Liver (tissue), 9 donors: ENCODE data around the gene FOXK1. TPM values are rescaled to one million over a fixed set of nuclear protein-coding genes. Genes with fewer than 3 reads are reported as not detected.
A peak's percentile ranks its signal among the peaks of the same experiment; 100 is the strongest.

Experiments used
- DNase-seq: peaks from one replicate; pipeline ENCODE4 v3.0.0-alpha.2; 2017; ENCODE audit warnings: low spot score
- H3K27ac ChIP-seq, 2 donors: one replicate each; pipeline ENCODE4 v1.7.0; 2013; ENCODE audit warnings: inconsistent platforms in 2 of 2, low read length in 2 of 2, control low read depth in 1 of 2, low read depth in 1 of 2, mild to moderate bottlenecking in 1 of 2
- H3K27me3 ChIP-seq, 4 donors: one replicate each; pipeline versions ENCODE4 v1.6.1 to v1.7.0; 2013; ENCODE audit warnings: low read length in 3 of 4, inconsistent platforms in 1 of 4, mild to moderate bottlenecking in 1 of 4, moderate library complexity in 1 of 4; ENCODE audit not compliant: control insufficient read depth in 4 of 4, insufficient read depth in 4 of 4
- H3K36me3 ChIP-seq, 4 donors: one replicate each; pipeline versions ENCODE4 v1.6.1 to v1.7.0; 2013; ENCODE audit warnings: low read length in 3 of 4, mild to moderate bottlenecking in 3 of 4, low read depth in 1 of 4, moderate library complexity in 1 of 4; ENCODE audit not compliant: control insufficient read depth in 4 of 4, insufficient read depth in 3 of 4
- H3K4me1 ChIP-seq, 4 donors: one replicate each; pipeline versions ENCODE4 v1.6.1 to v1.7.0; 2013; ENCODE audit warnings: low read length in 3 of 4, mild to moderate bottlenecking in 3 of 4, moderate library complexity in 1 of 4; ENCODE audit not compliant: control insufficient read depth in 4 of 4, insufficient read depth in 4 of 4
- H3K4me3 ChIP-seq, 3 donors: one replicate each; pipeline versions ENCODE4 v1.6.1 to v1.7.0; 2013; ENCODE audit warnings: low read length in 3 of 3, control low read depth in 1 of 3, low read depth in 1 of 3, mild to moderate bottlenecking in 1 of 3
- H3K9ac ChIP-seq, 2 donors: one replicate each; pipeline ENCODE4 v1.7.0; 2013; ENCODE audit warnings: low read length in 2 of 2, mild to moderate bottlenecking in 2 of 2, moderate library complexity in 2 of 2, control low read depth in 1 of 2, low read depth in 1 of 2
- H3K9me3 ChIP-seq, 4 donors: one replicate each; pipeline versions ENCODE4 v1.6.1 to v1.7.0; 2013; ENCODE audit warnings: low read length in 3 of 4; ENCODE audit not compliant: control insufficient read depth in 4 of 4
- ATF3 ChIP-seq: IDR thresholded peaks from 2 replicates; pipeline ENCODE4 v1.6.1; 2016; ENCODE audit warnings: antibody characterized with exemption
- CTCF ChIP-seq: fragments of 150-350 bp; IDR thresholded peaks from 2 replicates; pipeline ENCODE4 v1.5.1; 2017; ENCODE audit warnings: improper control_type of control experiment, low read depth, low read length; ENCODE audit not compliant: missing input control
- EGR1 ChIP-seq, 2 donors: IDR thresholded peaks; 2 replicates each; pipeline ENCODE4 v1.6.1; 2016 to 2018; ENCODE audit warnings: antibody characterized with exemption in 2 of 2, low read depth in 2 of 2
- FOXA1 ChIP-seq: IDR thresholded peaks from 2 replicates; pipeline ENCODE4 v1.6.1; 2016; ENCODE audit warnings: antibody characterized with exemption
- FOXA2 ChIP-seq: IDR thresholded peaks from 2 replicates; pipeline ENCODE4 v1.6.1; 2016; ENCODE audit warnings: antibody characterized with exemption
- GABPA ChIP-seq, 2 donors: IDR thresholded peaks in 1 of 2; conservative IDR thresholded peaks in 1 of 2; 2 replicates each; pipeline ENCODE4 v1.6.1; 2016; ENCODE audit warnings: antibody characterized with exemption in 2 of 2, mild to moderate bottlenecking in 1 of 2, moderate library complexity in 1 of 2
- HNF4A ChIP-seq, 2 donors: conservative IDR thresholded peaks; 2 replicates each; pipeline ENCODE4 v1.6.1; 2016; ENCODE audit warnings: antibody characterized with exemption in 2 of 2, mild to moderate bottlenecking in 2 of 2
- HNF4G ChIP-seq: IDR thresholded peaks from 2 replicates; pipeline ENCODE4 v1.6.1; 2016; ENCODE audit warnings: antibody characterized with exemption
- JUND ChIP-seq, 2 donors: IDR thresholded peaks; 2 replicates each; pipeline ENCODE4 v1.6.1; 2016; ENCODE audit warnings: antibody characterized with exemption in 2 of 2
- MAX ChIP-seq: IDR thresholded peaks from 2 replicates; pipeline ENCODE4 v1.6.1; 2016; ENCODE audit warnings: antibody characterized with exemption
- NR2F2 ChIP-seq: IDR thresholded peaks from 2 replicates; pipeline ENCODE4 v1.6.1; 2016; ENCODE audit warnings: antibody characterized with exemption
- RAD21 ChIP-seq, 2 donors: IDR thresholded peaks; 2 replicates each; pipeline ENCODE4 v1.6.1; 2016; ENCODE audit warnings: antibody characterized with exemption in 2 of 2, mild to moderate bottlenecking in 2 of 2
- REST ChIP-seq: IDR thresholded peaks from 2 replicates; pipeline ENCODE4 v1.6.1; 2016; ENCODE audit warnings: antibody characterized with exemption, mild to moderate bottlenecking
- RXRA ChIP-seq, 2 donors: IDR thresholded peaks; 2 replicates each; pipeline ENCODE4 v1.6.1; 2017 to 2018; ENCODE audit warnings: antibody characterized with exemption in 2 of 2, mild to moderate bottlenecking in 1 of 2
- SP1 ChIP-seq: IDR thresholded peaks from 2 replicates; pipeline ENCODE4 v1.6.1; 2018; ENCODE audit warnings: antibody characterized with exemption, mild to moderate bottlenecking
- TAF1 ChIP-seq: conservative IDR thresholded peaks from 2 replicates; pipeline ENCODE4 v1.6.1; 2016; ENCODE audit warnings: antibody characterized with exemption, mild to moderate bottlenecking
- YY1 ChIP-seq: IDR thresholded peaks from 2 replicates; pipeline ENCODE4 v1.6.1; 2016; ENCODE audit warnings: antibody characterized with exemption, mild to moderate bottlenecking
- ZBTB33 ChIP-seq: IDR thresholded peaks from 2 replicates; pipeline ENCODE4 v1.6.1; 2016; ENCODE audit warnings: antibody characterized with exemption
- WGBS: extraction: QIAGEN DNeasy Blood & Tissue Kit; methylation state at CpG from one replicate; pipeline ENCODE4 v1.1.7; 2013; 5-methylcytosine and 5-hydroxymethylcytosine counted together
- polyA plus RNA-seq, 2 donors: library from polyadenylated mRNA; stranded (reverse) in 1 of 2; unstranded in 1 of 2; fragments of 200-250 nt in 1 of 2; fragments of >200 nt in 1 of 2; fragmentation: Nextera tagmentation in 1 of 2; extraction: Ambion mirVana in 1 of 2; gene quantifications; one replicate each; pipeline versions ENCODE4 v1.2.1 to v1.2.3, GENCODE V29; 2013 to 2015
- total RNA-seq, 2 donors: library from RNA; depleted of rRNA; stranded (reverse); fragments of >200 nt; gene quantifications; one replicate each; pipeline ENCODE4 v1.2.3, GENCODE V29; 2014
- donor health status: healthy.
- donor health status: healthy.
- donor health status: healthy.
- donor health status: healthy.
- donor health status: healthy.

FOXK1 gene
- total and polyA plus RNA-seq, 4 donors, result 1.2 to 8.5 (median 4.4) TPM

- Histone ChIP-seq H3K9me3 (no peaks in the 10 kb centered on the region), H3K4me3 (peak overlapping the region; percentile 41 to 81 (median 46)), H3K9ac (peak overlapping the region in 1 of 2 donors; percentile 5), H3K4me1 (peaks cover 0 to 10% (median 2%) of the 10 kb centered on the region in 4 donors), H3K36me3 (no peaks in the 10 kb centered on the region), H3K27ac (peak overlapping the region; percentile 89 to 98), H3K27me3 (no peaks in the 10 kb centered on the region)
- no peak for DNase-seq
- no peak for TF ChIP-seq HNF4G
- TF ChIP-seq JUND (IDR thresholded peaks at IDR 0.05), result no peak
- no peak for TF ChIP-seq NR2F2
- WGBS, result 39% methylated on average over 18 of the region's 18 CpGs
Observed at GRCh38 chr7:4641091-4641666, 40.9 kb upstream of the FOXK1 start.

- peak overlapping the region; percentile 46 to 81 (median 72) for H3K4me3 ChIP-seq
- TF ChIP-seq REST (no peak), YY1 (peak; percentile 48), HNF4G (no peak), NR2F2 (peak; percentile 93), ZBTB33 (no peak), TAF1 (no peak), ATF3 (no peak), EGR1 (IDR thresholded peaks at IDR 0.05; ENCODE audit: low read depth in 2 of 2) (no peak), MAX (peak; percentile 64), FOXA1 (no peak), FOXA2 (no peak), RXRA (IDR thresholded peaks at IDR 0.05) (peak; percentile 53 to 56), JUND (IDR thresholded peaks at IDR 0.05) (no peak), HNF4A (conservative IDR thresholded peaks at IDR 0.05) (no peak), SP1 (peak; percentile 57), GABPA (IDR thresholded peaks at IDR 0.05 in 1 of 2, conservative IDR thresholded peaks at IDR 0.05 in 1 of 2) (peak in 1 of 2 donors; percentile 73), RAD21 (IDR thresholded peaks at IDR 0.05) (no peak), CTCF (peak; percentile 43)
- WGBS, result under 1% methylated on average over 103 of the region's 103 CpGs
- H3K9ac ChIP-seq, result peak overlapping the region; percentile 1 to 53
- H3K27me3 ChIP-seq, result no peaks in the 10 kb centered on the region
- no peaks in the 10 kb centered on the region for H3K36me3 ChIP-seq
- peaks cover 0 to 10% (median 2%) of the 10 kb centered on the region in 4 donors for H3K4me1 ChIP-seq
- H3K27ac ChIP-seq, result peak overlapping the region; percentile 89 to 98
- peak; percentile 98 for DNase-seq
- peaks cover 0 to 2% (median 0%) of the 10 kb centered on the region in 4 donors for H3K9me3 ChIP-seq
Observed at GRCh38 chr7:4641667-4642467, 40.2 kb upstream of the FOXK1 start.
